Myocyte (in vitro differentiated cells): ENCODE results near the gene ARPC4. TPM values are rescaled to one million over a fixed set of nuclear protein-coding genes. Genes with fewer than 3 reads are reported as not detected.

Source experiments
- DNase-seq: peaks from one replicate; pipeline ENCODE4 v3.0.0-alpha.2; 2012; ENCODE audit warnings: low read depth
- total RNA-seq: library from RNA; depleted of rRNA; stranded (reverse); fragments of >200 nt; gene quantifications from 2 replicates; pipeline ENCODE4 v1.2.3, GENCODE V29; 2014

The ARPC4 gene
- total RNA-seq, 1 donor from 2014 or later: 172 TPM

DNA sequence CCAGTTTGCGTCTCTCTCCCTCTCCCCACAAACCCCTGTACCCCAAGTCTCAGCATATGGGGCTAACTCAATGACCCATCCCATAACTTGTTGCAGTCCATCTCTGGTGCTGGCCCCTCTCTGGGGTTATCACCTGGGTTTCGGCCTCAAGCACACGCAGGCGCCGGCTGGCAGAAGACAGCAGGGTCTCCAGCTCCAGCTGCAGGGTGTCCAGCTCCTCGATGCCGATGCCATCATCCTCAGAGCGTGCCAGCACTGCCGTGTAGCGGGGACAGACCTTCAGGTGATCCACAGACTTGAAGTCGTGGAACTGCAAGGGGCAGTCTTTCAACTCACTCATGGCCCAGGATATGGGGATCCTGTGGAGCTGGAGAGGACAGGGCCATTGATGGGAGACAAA is 1.8 kb upstream of the ARPC4 start:
- DNase-seq: no peak

DNA sequence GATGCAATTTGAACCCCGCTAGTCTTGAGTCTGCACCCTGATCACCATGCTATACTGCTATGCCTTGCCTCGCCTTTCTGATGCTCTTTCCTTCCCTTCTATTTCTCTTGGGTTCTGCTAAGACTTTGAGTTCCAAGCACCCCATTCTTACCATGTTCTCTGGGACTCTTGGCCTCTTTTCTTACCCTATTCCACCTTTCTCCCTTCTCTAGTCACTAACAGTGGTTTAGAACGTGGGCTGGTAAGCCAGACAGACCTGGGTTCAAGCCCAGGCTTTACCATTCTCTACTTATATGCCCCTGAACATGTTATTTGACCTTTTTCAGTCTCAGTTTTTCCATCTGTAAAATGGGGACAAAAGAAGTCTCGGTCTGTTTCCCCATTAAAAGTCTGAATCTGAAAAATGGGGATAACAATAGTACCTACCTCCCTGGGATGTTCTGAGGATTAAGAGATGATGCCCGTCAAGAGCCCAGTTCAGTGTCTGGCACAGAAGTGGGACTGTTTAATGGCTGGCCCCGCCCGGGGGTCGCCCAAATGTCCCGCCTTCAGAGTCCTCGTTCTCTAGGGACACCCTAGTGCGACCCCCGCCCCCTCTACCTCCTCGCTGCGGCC is 985 bp upstream of the ARPC4 start:
- no peak for DNase-seq

DNA sequence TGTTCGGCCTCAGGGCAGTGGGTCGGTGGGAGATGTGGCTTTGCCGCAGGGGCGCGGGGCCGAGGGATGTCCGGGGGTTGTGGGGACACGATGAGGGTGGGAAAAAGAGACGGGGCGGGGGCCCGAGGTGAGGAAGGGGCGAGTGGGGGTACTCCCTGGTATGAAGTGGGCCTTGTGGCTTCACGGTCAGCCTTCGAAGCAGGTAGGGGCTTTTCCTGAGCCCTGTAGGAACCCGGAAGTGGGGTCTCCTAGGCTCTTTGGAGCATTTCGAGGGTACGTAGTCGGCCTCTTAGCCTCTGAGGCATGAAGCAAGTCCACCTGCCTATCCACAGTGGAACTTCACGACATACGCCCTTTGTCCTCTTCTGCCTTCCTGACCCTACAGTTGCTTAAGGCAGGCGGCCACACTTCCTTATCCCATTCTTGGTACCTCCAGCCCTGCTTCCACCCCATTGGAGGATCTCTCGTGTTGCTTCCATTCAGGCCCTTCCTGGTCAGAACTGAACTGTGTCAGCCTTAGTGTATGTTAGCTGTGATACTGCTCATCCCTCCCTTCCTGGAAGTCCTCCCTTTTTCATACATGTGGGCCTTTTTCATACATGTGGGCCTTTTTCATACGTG is 389 bp downstream of the ARPC4 start:
- DNase-seq: peak; percentile 41

DNA sequence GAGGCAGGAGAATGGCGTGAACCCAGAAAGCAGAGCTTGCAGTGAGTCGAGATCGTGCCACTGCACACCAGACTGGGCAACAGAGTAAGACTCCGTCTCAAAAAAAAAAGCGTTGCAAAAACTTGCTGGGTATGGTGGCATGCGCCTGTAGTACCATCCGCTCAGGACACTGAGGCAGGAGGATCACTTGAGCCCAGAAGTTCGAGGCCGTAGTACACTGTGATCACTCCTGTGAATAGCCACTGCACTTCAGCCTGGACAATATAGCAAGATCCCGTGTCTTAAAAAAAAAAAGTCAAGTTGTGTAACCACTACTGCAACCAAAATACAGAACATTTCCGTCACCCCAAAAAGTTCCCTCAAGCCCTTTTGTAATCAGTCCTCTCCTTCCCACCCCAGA is 1.5 kb downstream of the ARPC4 start:
- DNase-seq: no peak

DNA sequence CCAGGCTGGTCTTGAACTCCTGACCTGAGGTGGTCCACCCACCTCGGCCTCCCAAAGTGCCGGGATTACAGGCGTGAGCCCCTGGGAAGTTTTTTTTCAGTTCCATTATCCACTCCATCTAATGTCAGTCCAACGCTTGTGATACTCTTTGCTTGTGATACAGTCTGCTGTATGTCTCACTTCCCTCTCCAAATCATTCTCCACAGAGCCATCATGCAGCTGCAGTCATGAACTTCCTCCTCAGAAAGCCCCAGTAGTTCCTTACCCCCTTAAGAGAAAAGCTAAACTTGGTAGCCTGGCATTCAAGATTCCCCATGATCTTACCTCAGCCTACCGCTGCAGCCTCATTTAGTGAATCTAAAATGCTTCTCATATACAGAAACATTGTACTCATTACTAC is 2.3 kb downstream of the ARPC4 start:
- DNase-seq: no peak

DNA sequence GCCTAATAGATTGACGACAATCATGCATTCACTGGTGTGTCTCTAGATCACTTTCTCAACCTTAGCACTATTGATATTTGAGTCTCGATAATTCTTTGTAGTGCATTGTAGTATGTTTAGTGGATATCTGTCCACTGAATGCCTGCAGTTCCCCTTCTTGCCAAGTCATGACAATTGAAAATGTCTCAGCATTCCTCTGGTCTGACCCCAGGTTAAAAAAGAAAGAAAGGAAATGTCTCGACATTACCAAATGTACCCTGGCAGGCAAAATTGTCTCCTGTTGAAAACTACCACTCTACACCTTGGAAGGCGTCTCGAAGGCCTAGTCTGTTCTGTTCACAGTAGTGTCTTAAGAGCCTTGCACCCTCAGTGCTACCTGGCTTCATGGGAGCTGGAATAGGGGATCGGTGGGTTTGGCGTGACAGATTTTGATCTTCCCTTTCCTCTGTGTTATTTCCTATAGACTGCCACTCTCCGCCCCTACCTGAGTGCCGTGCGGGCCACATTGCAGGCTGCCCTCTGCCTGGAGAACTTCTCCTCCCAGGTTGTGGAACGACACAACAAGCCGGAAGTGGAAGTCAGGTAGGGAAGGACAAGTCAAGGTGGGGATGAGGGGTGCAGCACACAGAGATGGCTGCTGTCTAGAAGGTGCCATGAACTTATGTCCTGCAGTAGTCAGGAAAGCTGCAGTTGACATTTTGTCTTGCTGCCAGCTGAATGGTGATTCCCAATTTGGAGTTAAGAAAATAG is 4.5 kb downstream of the ARPC4 start:
- DNase-seq: no peak

DNA sequence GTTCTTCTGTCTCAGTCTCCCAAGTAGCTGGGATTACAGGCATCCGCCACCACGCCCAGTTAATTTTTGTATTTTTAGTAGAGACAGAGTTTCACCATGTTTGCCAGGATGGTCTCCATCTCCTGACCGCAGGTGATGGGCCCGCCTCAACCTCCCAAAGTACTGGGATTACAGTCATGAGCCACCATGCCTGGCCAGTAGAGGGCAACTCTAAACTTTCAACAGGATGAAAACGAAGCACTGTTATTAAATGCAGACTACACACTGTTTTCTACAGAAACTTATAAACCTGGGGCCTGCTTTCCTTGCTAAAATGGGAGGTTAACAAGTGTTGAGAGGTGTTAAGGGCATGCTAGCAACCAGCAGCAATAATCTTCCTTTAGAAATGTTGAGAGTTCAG is 7.6 kb downstream of the ARPC4 start:
- no peak for DNase-seq

DNA sequence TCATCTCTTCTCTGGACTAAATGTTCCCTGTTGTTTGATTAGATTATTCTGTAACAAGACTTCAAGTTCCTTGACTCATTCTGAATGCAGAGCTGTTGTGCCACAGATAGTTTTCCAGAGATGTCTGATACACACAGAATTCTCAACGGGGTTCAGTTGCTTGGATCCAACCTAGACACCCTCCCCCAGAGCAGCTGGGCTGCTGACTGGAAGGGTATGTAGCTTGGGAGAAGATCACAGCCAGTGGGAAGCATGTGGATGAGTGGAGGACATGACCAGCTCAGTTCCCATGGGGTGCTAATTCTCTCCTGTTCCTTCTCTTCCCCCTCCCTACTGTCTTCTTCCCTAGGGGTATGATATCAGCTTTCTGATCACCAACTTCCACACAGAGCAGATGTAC is 10.6 kb downstream of the ARPC4 start:
- peak; percentile 11 for DNase-seq

DNA sequence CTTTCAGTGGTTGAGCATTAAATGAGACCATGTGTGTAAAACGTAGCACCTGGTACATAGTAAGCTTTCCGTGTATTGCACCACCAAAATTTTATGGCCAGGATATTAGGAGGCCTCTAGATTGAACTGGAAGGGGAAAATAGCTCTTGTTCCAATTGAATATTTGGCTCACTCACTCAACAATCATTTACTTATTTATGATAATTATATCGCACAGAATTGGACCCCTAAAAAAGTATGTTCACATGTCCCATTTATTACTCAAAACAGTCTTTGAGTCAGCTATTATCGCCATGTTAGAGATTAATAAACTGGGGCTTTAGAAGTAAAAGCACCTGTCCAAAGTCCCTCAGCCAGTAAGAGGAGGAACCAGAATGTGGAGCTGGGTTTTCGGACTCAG is 12.1 kb downstream of the ARPC4 start:
- no peak for DNase-seq

DNA sequence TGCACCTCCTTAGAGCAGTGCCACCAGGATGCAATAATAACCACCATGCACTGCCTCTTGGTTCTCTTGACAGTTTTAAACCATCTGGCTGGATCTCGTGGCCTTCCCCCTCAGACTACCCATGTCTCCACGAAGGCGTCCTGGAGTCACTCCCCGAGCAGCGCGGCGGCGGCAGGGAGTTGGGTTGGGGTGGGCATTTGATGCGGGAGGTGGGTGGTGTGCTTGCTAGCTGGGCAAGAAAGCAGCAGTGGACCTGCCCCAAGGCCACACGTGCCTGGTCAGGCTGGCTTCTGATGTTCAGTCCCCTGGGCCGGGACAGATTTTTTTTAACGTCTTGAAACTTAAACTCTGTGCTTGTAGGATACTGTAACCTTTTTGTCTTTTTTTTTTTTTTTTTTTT is 13.3 kb downstream of the ARPC4 start:
- DNase-seq: no peak

DNA sequence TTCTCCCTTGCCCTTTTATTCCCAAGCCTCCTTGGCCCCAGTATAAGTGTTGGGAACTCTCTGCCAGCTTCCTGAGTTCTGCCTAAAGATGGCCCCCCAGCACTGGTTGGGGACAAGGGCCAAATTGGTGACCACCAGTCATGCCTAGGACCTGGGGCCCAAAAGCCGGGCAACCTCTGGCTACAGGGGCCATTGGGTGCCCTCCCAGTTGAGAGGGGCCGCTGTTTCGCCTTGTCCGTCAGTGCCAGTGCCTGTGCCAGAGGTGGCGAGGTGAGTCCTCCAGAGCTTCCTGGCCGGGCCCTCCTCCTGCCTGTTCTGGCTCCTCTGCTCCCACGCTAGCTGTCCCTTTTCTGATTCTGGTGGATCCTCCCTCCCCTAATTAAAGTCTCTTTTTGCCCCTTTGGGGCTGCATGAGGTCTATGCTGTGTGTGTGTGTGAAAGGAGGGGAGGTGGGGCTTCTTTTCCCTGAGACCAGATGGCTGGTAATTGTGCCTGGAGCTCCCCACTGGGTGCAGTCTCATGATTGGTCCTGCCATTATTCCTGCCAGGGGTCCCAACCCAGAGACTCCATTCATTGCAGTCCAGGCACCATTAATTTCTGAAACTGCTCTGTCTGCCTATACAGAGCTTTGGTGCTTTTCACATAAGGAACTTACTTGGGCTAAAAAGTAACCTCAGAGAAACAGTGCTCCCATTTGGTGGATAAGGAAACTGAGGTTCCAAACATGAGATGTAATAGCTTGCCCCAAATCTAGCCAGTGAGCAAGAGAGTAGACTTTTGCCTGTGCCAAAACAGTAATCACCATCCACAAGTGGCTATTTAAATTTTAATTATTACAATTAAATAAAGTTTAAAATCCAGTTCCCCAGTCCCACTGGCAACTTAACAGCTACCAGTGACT is 14.1 kb downstream of the ARPC4 start:
- DNase-seq: no peak

DNA sequence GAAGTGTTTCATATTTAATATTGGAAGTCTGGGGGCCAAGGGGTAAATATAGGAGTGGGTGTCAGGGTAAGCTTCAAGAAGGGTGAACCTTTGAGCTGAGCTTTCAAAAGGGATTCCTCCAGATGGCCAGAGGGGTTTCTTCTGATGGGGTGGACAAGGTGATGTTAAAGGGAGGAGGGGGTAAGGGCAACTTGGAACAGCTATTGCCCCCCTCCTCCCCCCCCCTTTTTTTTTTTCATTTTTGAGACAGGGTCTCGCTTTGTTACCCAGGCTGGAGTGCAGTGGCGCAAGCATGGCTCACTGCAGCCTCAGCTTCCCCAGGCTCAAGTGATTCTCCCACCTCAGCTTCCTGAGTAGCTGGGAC is 15.1 kb downstream of the ARPC4 start:
- DNase-seq: no peak

DNA sequence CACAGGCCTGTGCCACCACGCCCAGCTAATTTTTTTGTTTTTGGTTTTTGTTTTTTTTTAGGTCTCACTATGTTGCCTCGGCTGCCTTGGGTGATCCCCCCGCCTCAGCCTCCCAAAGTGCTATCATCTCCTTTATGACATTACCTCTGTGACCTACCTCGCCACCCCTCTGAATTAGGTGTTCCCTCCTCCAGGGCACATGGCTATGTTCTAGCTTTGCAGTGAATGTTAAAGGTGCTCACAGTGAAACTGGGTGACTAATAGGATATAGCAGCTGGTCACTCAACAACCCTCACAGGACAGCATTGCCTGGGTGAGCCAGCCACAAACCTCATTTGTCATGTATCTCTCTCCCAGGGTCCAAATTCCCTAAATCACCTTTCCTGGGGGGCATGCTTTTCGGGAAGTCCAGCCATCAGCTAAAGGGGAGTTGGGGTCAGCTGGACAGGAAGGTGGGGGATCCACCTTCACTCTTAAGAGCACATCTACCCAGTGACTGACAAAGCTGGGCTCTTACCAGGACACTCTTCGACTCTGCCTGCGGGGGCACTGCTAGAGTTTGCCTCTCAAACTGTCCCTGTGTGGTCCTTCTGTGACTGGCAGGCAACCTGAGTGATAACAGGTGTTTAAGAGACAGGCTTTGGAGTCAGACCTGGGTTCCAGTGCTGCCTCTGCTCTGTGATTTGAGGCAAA is 15.6 kb downstream of the ARPC4 start:
- DNase-seq: peak; percentile 74

DNA sequence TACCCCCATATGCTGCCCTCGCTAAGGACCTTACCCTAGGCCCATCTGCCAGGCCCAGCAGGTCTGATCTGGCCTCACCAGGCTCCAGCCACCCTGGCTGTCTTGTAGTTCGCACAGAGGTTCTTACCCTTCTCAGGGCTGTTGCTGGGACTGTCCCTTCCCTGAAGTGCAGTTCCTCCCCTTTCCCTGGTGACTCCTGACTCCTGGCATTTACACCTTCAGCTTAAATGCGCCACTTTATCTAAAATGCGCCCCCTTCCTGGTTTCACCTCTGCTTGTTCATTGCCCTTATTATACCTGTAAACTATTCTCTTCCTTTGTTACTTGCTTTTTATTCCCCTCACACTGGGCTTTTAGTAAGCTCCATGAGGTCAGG is 16.3 kb downstream of the ARPC4 start:
- DNase-seq: no peak

DNA sequence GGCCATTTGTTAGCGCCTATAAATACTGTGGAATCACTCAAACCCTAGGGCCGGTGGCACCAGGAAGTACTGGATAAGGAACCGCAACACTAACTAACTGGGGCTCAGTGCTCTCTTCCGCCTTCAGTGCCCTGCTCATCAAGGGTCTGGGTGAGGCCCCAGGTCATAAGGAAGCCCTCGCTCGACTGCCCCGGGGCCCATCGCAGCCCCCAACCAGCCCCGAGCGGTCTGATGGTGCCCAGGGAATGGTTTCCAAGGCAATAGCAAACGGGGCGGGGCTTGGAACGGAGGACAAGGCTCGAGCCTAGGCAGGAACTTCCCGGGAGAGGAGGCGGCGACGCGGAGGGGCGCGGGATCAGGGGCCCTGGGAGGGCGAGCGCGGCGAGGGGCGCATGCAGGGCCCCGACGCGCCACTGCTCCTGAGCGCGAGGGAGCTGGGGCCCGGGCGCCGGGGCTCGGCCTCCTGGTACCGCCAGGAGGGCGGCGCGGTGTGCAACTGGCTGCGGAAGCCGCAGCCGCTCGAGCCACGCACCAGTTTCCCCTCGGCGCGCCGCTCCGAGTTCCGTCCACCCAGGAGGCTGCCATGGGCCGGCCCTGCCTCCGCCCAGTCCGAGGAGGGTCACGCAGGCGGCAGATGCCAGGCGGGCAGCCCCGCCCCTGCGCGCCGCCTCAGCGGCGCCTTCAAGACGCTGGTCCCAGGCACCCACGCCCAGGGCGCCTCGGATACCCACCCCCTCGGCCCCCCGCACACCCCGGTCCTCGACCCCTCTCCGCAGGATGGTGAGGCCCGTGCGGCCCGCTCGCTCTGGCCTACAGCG is 16.9 kb downstream of the ARPC4 start, which contains the start of gene TTLL3:
TSS of gene TTLL3 (plus strand) at position 648 of the 818 bp plus-strand sequence. CDS start 400 bp downstream, outside the sequence.
- peak; percentile 74 for DNase-seq

DNA sequence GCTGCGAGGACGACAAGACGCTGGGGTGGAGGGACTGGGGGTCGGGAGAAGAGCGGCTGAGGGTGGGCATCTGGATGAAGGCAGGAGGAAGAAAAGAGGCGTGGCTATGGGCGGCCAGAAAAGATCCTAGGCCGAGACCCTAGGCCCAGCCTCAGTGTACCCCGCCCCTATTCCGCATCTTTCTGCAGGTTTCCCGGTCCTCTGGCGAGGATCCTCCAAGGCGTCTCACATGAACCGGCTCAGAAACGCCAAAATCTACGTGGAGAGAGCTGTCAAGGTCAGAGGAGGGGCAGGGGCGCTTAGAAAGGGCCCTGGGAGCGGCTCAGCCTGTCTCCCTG is 17.5 kb downstream of the ARPC4 start:
- no peak for DNase-seq

DNA sequence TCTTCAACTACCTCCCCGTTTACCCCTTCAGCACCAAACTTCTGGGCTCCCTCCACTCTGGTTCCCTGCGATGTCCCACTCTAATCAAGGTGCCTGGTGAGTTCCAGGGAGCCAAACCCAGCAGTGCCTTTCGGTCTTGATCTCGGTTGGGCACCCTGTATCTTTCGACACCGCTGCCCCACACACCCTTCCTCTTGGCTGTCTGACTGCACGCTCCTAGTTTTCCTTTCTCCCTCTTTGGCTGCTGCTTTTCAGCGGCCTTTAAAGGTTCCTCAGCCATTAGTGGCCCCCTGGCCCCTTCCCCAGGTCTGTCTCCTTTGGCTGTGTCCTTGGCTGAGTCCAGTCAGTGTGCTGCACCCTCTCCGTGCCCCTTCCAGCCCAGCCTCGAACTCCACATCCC is 18.0 kb downstream of the ARPC4 start:
- DNase-seq: no peak

DNA sequence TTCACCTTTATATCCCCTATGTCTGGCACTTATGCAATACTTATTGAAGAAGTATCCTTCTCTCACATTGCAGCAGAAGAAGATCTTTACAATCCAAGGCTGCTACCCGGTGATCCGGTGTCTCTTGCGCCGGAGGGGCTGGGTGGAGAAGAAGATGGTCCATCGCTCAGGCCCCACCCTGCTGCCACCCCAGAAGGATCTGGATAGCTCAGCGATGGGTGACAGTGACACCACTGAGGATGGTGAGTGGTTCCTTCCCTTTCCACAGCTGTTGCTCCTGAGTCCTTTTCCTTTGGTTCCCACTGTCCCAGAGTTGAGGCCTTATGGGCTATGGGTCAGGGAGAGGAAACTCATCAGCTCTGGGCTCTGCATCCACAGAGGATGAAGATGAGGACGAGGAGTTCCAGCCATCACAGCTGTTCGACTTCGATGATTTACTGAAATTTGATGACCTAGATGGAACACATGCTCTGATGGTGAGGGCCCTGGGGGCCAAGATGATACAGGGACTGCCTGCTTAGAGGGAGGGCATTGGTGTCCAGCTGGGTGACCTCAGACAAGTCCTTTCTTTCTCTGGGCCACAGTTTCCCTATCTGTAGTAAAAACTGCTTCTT is 20.1 kb downstream of the ARPC4 start:
- DNase-seq: no peak

DNA sequence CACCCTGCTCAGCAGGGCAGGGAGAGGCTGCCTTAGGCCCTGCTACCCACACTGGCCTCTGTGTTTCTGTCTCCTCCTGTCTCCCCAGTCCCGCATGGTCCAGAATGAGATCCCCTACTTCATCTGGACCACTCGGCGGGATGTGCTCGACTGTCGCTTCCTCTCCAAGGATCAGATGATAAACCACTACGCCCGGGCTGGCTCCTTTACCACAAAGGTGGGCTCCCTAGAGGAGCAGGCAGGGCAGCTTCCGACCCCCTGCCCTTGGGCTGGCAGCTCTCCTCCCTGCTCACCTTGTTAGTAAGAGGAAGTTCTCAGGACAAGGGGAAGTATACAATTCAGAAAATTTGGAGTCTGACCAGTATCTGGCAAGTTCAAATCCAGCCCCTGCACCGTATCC is 23.1 kb downstream of the ARPC4 start:
- DNase-seq: no peak

DNA sequence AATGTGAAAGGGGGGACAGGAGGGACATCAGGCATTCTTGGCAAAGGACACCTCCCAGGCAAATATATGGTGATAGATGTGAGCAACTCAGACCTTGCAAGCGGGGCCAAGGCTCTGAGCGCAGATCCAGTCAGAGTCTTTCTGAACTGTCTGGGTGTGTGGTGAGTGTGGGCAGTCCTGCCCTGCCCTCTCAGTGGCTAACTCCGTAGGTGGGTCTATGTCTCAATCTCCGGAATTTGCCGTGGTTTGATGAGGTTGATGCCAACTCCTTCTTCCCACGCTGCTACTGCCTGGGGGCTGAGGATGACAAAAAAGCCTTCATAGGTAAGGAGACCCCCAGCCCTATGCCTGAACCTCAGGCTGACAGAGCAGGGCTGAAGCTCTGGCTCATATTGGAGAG is 24.6 kb downstream of the ARPC4 start:
- DNase-seq: no peak
